NCI-H2196 (cell line): ENCODE results near the gene OR4C3.
"Not testable (repeated sequence)": the region's sequence is repeated elsewhere in the genome, so short reads cannot be mapped to it uniquely, and the experiment has no call there.

Source experiments
- DNase-seq: peaks from one replicate; lab custom pipeline; 2025; ENCODE audit not compliant: unreplicated experiment; lab: John Stamatoyannopoulos, UW

Gene OR4C3

GRCh38 chr11:48324620-48325019 is at the start of gene OR4C3:
TSS of gene OR4C3 (plus strand) at chr11:48324920. CDS start at chr11:48325022, 102 bp downstream.
- not testable (repeated sequence) for DNase-seq

GRCh38 chr11:48305923-48306322 is 18.8 kb upstream of the OR4C3 start, which contains the start of gene OR4S1:
TSS of gene OR4S1 (plus strand) at chr11:48306223. CDS start at chr11:48306223, 0 bp downstream.
- no peak for DNase-seq

GRCh38 chr11:48307760-48308386 is 16.8 kb upstream of the OR4C3 start:
- peak; percentile 71 for DNase-seq

- not testable (repeated sequence) for DNase-seq
Measured at GRCh38 chr11:48313590-48313989, 11.1 kb upstream of the OR4C3 start.

- not testable (repeated sequence) for DNase-seq
Measured at GRCh38 chr11:48319813-48320212, 4.9 kb upstream of the OR4C3 start.

- no peak for DNase-seq
Measured at GRCh38 chr11:48341466-48341865, 16.7 kb downstream of the OR4C3 start.

GRCh38 chr11:48342505-48342904 is 17.8 kb downstream of the OR4C3 start:
- not testable (repeated sequence) for DNase-seq

- not testable (repeated sequence) for DNase-seq
Measured at GRCh38 chr11:48346286-48346685, 21.6 kb downstream of the OR4C3 start.

- DNase-seq = no peak
Measured at GRCh38 chr11:48354013-48354412, 29.3 kb downstream of the OR4C3 start.

GRCh38 chr11:48354677-48355076 is 30.0 kb downstream of the OR4C3 start:
- DNase-seq = no peak

- not testable (repeated sequence) for DNase-seq
Measured at GRCh38 chr11:48361289-48361688, 36.6 kb downstream of the OR4C3 start.

- DNase-seq = no peak
Measured at GRCh38 chr11:48366365-48366764, 41.6 kb downstream of the OR4C3 start, which contains the start of gene OR4C5. TSS of gene OR4C5 (minus strand) at chr11:48366465. CDS start at chr11:48366465, 0 bp downstream.
